Spleen (tissue), 11 donors: ENCODE results near the gene ATAD3B. TPM values are rescaled to one million over a fixed set of nuclear protein-coding genes. Genes with fewer than 3 reads are reported as not detected.

ENCODE experiments used
- DNase-seq: peaks from one replicate; pipeline ENCODE4 v3.0.0-alpha.2; 2020
- H3K27ac ChIP-seq, 8 donors: fragments of 200-600 bp; sonication (generic) in 7 of 8; 1 replicate in 4 of 8; 2 replicates in 4 of 8; pipeline versions ENCODE4 v1.5.0 to v1.8.0; 2016 to 2021; ENCODE audit warnings: inconsistent platforms in 4 of 8, mild to moderate bottlenecking in 4 of 8, moderate library complexity in 1 of 8
- H3K27me3 ChIP-seq, 7 donors: fragments of 200-600 bp; sonication (generic) in 6 of 7; replicated peaks in 1 of 7; 1 replicate in 4 of 7; 2 replicates in 3 of 7; pipeline versions ENCODE4 v1.5.0 to v1.8.0; 2016 to 2021; ENCODE audit warnings: inconsistent platforms in 3 of 7, mild to moderate bottlenecking in 1 of 7
- H3K36me3 ChIP-seq, 6 donors: fragments of 200-600 bp; sonication (generic) in 5 of 6; 1 replicate in 4 of 6; 2 replicates in 2 of 6; pipeline versions ENCODE4 v1.5.0 to v1.8.0; 2016 to 2021; ENCODE audit warnings: inconsistent platforms in 2 of 6
- H3K4me1 ChIP-seq, 6 donors: fragments of 200-600 bp; sonication (generic) in 5 of 6; 1 replicate in 3 of 6; 2 replicates in 3 of 6; pipeline versions ENCODE4 v1.5.0 to v1.8.0; 2016 to 2021; ENCODE audit warnings: inconsistent platforms in 3 of 6
- H3K4me3 ChIP-seq, 8 donors: fragments of 200-600 bp; sonication (generic) in 7 of 8; 1 replicate in 4 of 8; 2 replicates in 4 of 8; pipeline versions ENCODE4 v1.5.0 to v1.8.0; 2016 to 2021; ENCODE audit warnings: inconsistent platforms in 4 of 8, mild to moderate bottlenecking in 4 of 8, moderate library complexity in 2 of 8
- H3K9me3 ChIP-seq, 8 donors: fragments of 200-600 bp; sonication (generic) in 7 of 8; 1 replicate in 4 of 8; 2 replicates in 4 of 8; pipeline versions ENCODE4 v1.5.0 to v1.8.0; 2016 to 2021; ENCODE audit warnings: inconsistent platforms in 4 of 8
- POLR2A ChIP-seq, 3 donors: fragments of 450-650 bp; IDR thresholded peaks; one replicate each; pipeline ENCODE4 v1.5.1; 2017; ENCODE audit warnings: antibody characterized with exemption in 3 of 3, mild to moderate bottlenecking in 1 of 3
- POLR2AphosphoS5 ChIP-seq, 3 donors: sonication (generic); formaldehyde crosslinking; IDR thresholded peaks; one replicate each; pipeline ENCODE4 v1.5.1; 2017; ENCODE audit warnings: antibody characterized with exemption in 3 of 3
- WGBS, 5 donors: extraction: QIAGEN DNeasy Blood & Tissue Kit in 3 of 5; methylation state at CpG; one replicate each; pipeline versions ENCODE4 v1.1.5 to v1.1.7; 2013 to 2018; 5-methylcytosine and 5-hydroxymethylcytosine counted together
- intact Hi-C: fragments of 100-400 bp; cut with DNase I; formaldehyde crosslinking; loops from one replicate; pipeline ENCODE4 v1.15.0; 2023; ENCODE audit warnings: low total_unique reads
- polyA plus RNA-seq, 3 donors: library from polyadenylated mRNA; stranded (reverse); fragments of 200-250 nt; gene quantifications; one replicate each; pipeline ENCODE4 v1.2.1, GENCODE V29; 2013
- total RNA-seq, 7 donors: library from RNA; depleted of rRNA in 3 of 7; stranded (reverse); fragments of >200 nt in 3 of 7; fragmentation: NEBNext Ultra II Directional in 4 of 7; extraction: Animal tissue kit (Norgen Biotek cat#: 25700) in 4 of 7; gene quantifications; one replicate each; pipeline versions ENCODE4 v1.1.0 to v1.2.1, GENCODE V29; 2016 to 2021
- TF ChIP-seq, protein P1 (sequence below), 11 experiments: fragments of 200-600 bp in 7 of 11; fragments of 450-650 bp in 4 of 11; sonication (generic) in 4 of 11; IDR thresholded peaks in 8 of 11; conservative IDR thresholded peaks in 3 of 11; 1 replicate in 7 of 11; 2 replicates in 4 of 11; pipeline versions ENCODE4 v1.4.0 to v1.8.0; 2016 to 2021; ENCODE audit warnings: antibody characterized with exemption in 11 of 11, inconsistent platforms in 4 of 11, mild to moderate bottlenecking in 1 of 11
- donor health status: healthy with polysubstance abuse.
- donor health status: DM: no; HTN: no; CAD: no; lungs with moderate emphysema.
- donor health status: DM: no; HTN: no; CAD: no.
- donor health status: Bipolar disorder and iron deficiency.
- donor health status: healthy.
- donor health status: DM: no; HTN: no; CAD: no.
- donor health status: DM: yes; HTN: yes; CAD: no.

Gene ATAD3B
- total and polyA plus RNA-seq, 10 donors, result 11.5 to 62.3 (median 26.3) TPM

DNA sequence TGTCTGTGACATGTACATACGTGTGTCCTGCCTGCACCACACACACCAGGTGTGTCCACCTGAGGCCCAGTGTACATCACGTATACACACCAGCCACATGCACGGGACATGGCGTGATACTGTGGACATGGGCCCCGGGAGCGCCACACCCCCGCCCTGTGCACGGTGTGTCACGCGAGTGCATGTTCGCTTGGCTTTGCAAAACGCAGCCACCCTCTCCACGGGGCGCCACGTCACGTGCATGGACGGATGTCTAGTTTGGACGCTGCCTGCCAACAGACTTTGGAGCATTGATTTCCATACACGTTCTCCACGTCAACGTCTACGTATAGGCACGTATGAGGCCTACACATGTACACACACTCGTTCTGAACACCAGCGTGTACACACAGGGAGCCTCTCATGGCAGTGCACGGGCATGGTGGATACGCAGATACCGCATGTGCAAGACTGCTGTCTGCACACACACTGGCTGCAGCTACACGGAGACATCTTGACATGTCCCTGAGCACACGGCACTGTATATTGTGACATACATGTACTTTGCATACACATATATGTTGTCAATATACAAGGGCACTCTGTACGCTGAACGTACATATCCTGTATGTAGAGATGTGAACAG, 66.2 kb downstream of the ATAD3B start:
- H3K36me3 ChIP-seq, result peaks cover 0 to 49% (median 18%) of the 10 kb centered on the region in 6 donors
- no peak overlapping the region for H3K27ac ChIP-seq
- H3K9me3 ChIP-seq, result peaks cover 0 to 1% (median 0%) of the 10 kb centered on the region in 8 donors
- TF ChIP-seq, protein P1, sequence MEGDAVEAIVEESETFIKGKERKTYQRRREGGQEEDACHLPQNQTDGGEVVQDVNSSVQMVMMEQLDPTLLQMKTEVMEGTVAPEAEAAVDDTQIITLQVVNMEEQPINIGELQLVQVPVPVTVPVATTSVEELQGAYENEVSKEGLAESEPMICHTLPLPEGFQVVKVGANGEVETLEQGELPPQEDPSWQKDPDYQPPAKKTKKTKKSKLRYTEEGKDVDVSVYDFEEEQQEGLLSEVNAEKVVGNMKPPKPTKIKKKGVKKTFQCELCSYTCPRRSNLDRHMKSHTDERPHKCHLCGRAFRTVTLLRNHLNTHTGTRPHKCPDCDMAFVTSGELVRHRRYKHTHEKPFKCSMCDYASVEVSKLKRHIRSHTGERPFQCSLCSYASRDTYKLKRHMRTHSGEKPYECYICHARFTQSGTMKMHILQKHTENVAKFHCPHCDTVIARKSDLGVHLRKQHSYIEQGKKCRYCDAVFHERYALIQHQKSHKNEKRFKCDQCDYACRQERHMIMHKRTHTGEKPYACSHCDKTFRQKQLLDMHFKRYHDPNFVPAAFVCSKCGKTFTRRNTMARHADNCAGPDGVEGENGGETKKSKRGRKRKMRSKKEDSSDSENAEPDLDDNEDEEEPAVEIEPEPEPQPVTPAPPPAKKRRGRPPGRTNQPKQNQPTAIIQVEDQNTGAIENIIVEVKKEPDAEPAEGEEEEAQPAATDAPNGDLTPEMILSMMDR (IDR thresholded peaks at IDR 0.05 in 8 of 11, conservative IDR thresholded peaks at IDR 0.05 in 3 of 11), result no peak
- TF ChIP-seq POLR2A (IDR thresholded peaks at IDR 0.05) (no peak), POLR2AphosphoS5 (IDR thresholded peaks at IDR 0.05) (peak in 1 of 3 donors; percentile 10)
- 93 to 96% (median 94%) methylated on average over 28 to 32 of the region's 32 CpGs for WGBS, 5 donors
- H3K27me3 ChIP-seq, result peaks cover 0 to 20% (median 0%) of the 10 kb centered on the region in 7 donors
- no peak overlapping the region for H3K4me3 ChIP-seq
- intact Hi-C loops, result no loop called here
- peaks cover 0 to 45% (median 22%) of the 10 kb centered on the region in 6 donors for H3K4me1 ChIP-seq
- DNase-seq, result no peak

DNA sequence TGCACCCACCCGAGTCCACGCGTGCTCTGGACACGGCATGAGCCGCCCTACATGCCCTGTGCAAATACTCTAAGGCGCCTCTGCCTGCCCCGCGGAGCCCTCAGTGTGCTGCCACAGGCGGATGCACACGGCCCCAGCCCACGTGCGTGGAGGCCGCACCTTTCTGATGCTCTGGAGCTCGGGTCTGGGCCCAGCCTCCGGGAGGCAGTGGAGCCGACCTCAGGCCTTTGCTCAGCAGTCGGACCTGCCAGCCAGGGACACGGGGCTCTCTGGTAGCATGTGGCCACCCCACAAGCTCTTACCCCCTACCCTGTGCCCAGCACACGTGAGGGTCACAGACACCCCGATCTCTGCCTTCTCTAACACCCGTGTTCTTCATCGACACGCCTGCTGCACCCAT, 66.8 kb downstream of the ATAD3B start:
- TF ChIP-seq, protein P1 (IDR thresholded peaks at IDR 0.05 in 8 of 11, conservative IDR thresholded peaks at IDR 0.05 in 3 of 11), result no peak
- TF ChIP-seq POLR2A (IDR thresholded peaks at IDR 0.05), result no peak
- TF ChIP-seq POLR2AphosphoS5 (IDR thresholded peaks at IDR 0.05), result no peak
- 88 to 94% (median 92%) methylated on average over 17 to 23 of the region's 23 CpGs for WGBS, 5 donors
- H3K4me3 ChIP-seq, result no peak overlapping the region
- no peaks in the 10 kb centered on the region for H3K9me3 ChIP-seq
- H3K27me3 ChIP-seq, result peaks cover 0 to 20% (median 0%) of the 10 kb centered on the region in 7 donors
- peaks cover 0 to 51% (median 28%) of the 10 kb centered on the region in 6 donors for H3K4me1 ChIP-seq
- peaks cover 0 to 49% (median 23%) of the 10 kb centered on the region in 6 donors for H3K36me3 ChIP-seq
- H3K27ac ChIP-seq, result no peak overlapping the region
- intact Hi-C loops, result no loop called here
- DNase-seq, result no peak

DNA sequence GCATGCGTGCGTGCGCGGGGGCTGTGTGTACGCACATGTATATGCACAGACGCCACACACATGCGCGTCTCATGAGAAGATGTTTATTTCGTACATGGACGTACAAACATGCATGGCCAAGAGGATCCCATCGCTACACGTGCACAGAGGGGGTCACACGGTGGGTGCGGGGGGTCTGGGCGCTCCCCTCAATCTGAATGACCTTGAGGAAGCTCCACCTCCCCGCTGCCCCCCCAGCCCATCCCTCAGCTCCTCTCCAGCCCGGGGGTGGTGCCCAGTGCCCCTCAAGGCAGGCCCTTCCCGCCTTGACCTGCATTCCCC, 67.4 kb downstream of the ATAD3B start:
- Histone ChIP-seq H3K27ac (peak overlapping the region in 1 of 8 donors; percentile 70), H3K9me3 (no peaks in the 10 kb centered on the region), H3K36me3 (peaks cover 0 to 53% (median 24%) of the 10 kb centered on the region in 6 donors), H3K4me1 (peaks cover 0 to 56% (median 28%) of the 10 kb centered on the region in 6 donors), H3K27me3 (peaks cover 0 to 20% (median 0%) of the 10 kb centered on the region in 7 donors), H3K4me3 (peak overlapping the region in 3 of 8 donors; percentile 48 to 76 (median 55))
- DNase-seq, result no peak
- intact Hi-C loops, result no loop called here
- TF ChIP-seq, protein P1 (IDR thresholded peaks at IDR 0.05 in 8 of 11, conservative IDR thresholded peaks at IDR 0.05 in 3 of 11), result no peak
- TF ChIP-seq POLR2A (IDR thresholded peaks at IDR 0.05) (no peak), POLR2AphosphoS5 (IDR thresholded peaks at IDR 0.05) (no peak)
- WGBS, 5 donors, result 84 to 94% (median 89%) methylated on average over 10 to 18 of the region's 18 CpGs

DNA sequence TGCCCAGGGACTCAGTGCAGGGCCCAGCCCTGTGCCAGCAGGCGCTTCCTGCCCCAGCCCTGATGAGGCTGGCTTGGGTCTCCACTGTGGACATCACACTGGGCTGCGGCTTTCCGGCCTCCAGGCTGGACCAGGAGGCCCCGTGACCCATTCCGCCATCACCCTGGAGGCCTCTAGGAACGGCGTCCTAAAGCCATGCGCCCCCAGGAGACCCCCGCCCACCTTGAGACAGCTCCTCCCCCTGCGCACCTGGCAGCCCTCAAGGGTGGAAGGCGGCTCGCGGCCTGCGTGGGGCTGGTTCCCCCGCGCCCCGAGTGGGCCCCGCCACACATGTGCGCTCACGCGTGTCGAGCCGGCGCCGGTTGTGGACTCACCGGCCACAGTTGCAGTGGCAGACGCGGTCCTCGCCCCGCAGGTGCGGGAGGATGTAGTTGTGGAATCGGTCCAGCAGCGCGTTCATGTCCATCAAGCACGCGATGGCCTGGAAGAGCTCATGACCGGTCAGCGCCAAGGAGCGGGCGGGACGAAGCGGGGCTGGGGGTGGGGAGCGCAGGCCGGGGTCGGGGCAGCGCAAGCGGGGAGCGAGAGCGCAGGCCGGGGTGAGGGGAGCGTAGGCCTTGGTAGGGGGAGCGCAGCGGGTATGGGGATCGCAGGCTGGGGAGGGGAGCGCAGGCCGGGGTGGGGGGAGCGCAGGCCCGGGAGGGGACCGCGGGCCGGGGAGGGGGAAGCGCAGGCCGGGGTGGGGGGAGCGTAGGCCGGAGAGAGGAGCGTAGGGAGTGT, 67.9 kb downstream of the ATAD3B start:
- intact Hi-C loops, result no loop called here
- H3K9me3 ChIP-seq, result no peaks in the 10 kb centered on the region
- DNase-seq, result no peak
- peaks cover 0 to 57% (median 28%) of the 10 kb centered on the region in 6 donors for H3K4me1 ChIP-seq
- peak overlapping the region in 5 of 8 donors; percentile 11 to 73 (median 51) for H3K27ac ChIP-seq
- H3K4me3 ChIP-seq, result peak overlapping the region; percentile 9 to 76 (median 44)
- H3K27me3 ChIP-seq, result peaks cover 0 to 20% (median 0%) of the 10 kb centered on the region in 7 donors
- WGBS, 5 donors, result 16 to 30% (median 22%) methylated on average over 5 to 66 of the region's 66 CpGs
- TF ChIP-seq POLR2AphosphoS5 (IDR thresholded peaks at IDR 0.05) (peak in 2 of 3 donors; percentile 27 to 28), POLR2A (IDR thresholded peaks at IDR 0.05) (no peak)
- TF ChIP-seq, protein P1 (IDR thresholded peaks at IDR 0.05 in 8 of 11, conservative IDR thresholded peaks at IDR 0.05 in 3 of 11), result no peak
- H3K36me3 ChIP-seq, result peaks cover 0 to 53% (median 24%) of the 10 kb centered on the region in 6 donors
